Stimulated activated CD4-positive, alpha-beta T cell treated with anti-CD3 and anti-CD28 coated beads, Interleukin-12 subunit alpha, Interleukin-12 subunit beta, amount 100 ng/mL, for 24 hours (primary cell): Measurements from ENCODE around the gene KIF4B.

Experiments used
- DNase-seq, 2 experiments: peaks; one replicate each; pipeline ENCODE4 v3.0.0-alpha.2; 2020; ENCODE audit warnings: low read depth in 2 of 2

KIF4B gene

DNA sequence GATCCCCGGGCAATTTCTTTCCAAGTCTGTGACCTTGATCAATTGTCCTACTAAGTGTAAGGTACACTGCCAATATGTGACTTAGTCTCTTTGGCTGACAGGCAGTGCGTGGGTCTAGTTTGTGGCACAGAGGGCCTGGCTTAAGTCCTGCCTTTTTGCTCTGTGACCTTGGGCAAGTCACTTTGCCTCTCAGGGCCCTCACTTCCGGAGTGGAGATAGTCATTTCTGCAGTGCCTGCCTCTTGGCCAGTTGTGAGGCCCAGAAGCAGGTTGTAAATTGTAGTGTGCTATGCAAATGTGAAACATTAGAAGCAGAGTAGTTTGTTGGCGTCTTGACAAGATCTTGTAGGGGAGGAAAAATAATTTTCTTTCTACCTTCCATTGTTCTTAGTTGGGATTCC lies 39.0 kb downstream of the KIF4B start:
- no peak for DNase-seq

GRCh38 chr5:155053501-155053900 lies 39.9 kb downstream of the KIF4B start:
- DNase-seq = no peak

GRCh38 chr5:155056644-155057269 lies 43.2 kb downstream of the KIF4B start:
- DNase-seq = no peak

DNA sequence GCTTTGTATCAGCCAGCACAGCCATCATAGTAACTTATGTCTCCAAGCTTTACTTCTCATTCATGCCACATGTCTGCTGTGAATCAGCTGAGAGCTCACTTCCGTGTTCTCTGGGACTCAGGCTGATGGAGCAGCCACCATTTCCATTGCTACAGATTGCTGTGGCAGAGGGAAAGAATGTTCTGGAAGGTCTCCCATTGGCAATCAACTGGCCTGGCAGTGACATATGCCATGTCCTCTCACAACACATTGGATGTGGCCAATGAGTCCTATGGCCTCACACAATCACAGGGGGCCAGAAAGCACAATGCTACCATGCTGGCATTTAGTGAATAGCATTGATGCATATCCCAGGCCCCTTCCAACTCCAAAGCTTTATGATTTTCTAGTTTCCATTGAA lies 44.1 kb downstream of the KIF4B start:
- no peak for DNase-seq

DNA sequence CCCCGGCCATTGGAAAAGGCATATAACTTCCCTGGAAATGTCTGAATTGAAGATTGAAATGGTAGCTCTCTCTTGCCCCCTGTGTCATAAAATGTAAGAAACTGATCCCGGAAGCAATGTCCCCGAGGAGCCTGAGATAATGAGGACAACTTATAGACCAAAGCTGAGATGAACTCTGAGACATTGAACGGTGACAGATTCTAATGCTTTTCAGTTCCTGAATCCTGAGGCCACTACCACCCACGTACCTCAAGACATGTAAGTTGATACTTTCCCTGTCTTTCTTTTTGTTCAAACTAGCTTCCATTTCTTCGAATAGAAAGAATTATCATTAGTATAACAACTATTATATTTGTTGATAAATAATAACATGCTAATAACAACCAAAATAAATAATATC lies 51.0 kb downstream of the KIF4B start:
- DNase-seq = no peak

DNA sequence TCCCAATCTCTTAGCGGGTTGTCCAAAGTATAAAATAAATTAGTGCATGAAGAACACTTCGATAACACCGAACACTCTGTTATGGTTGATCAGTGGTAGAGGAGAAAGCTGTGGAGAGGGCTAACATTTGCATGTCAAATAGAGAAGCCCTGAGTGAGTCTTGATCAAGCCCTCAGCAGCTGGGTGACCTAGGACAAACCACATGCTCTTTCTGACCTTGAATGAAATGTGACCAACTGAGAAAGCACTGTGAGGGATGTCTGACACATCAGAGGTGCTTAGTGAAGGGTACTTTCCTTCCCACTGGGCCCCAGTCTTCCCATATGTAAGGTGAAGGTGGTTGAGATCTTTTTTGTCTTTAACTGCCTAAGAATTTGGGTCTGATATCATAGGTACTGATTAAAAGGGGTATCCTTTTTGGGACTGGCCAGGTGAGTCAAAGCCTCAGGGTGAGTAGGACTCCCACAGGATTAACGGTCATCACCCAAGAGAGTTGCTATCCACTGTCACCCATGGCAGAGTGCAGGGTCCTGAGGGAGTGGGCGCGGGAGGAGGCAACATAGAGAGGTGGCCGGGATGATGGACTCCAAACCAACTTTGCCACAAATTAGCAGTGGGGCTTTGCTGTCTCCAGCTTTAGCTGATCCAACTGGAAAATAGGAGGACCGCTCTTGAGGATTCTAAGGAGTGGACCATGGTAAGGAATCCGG lies 53.5 kb downstream of the KIF4B start:
- DNase-seq = no peak
